Activated B cell treated with CpG ODN at 0.5 μM for 24 hours (primary cell): ENCODE data around the gene TRRAP. TPM values are rescaled to one million over a fixed set of nuclear protein-coding genes. Genes with fewer than 3 reads are reported as not detected.
A peak's percentile ranks its signal among the peaks of the same experiment; 100 is the strongest.

Source experiments
- ATAC-seq: fragments of 200-7000 bp; cut with Tn5 transposase; one replicate; pipeline ENCODE4 v1.10.0; 2021; ENCODE audit warnings: low read depth, mild to moderate bottlenecking, moderate library complexity
- CTCF ChIA-PET: fragments of 350-600 bp; sonication (Branson Sonifier 250); formaldehyde crosslinking; loops from one replicate; lab custom pipeline; 2021; ENCODE audit warnings: antibody characterized with exemption; lab: Charles Lee
- POLR2A ChIA-PET: fragments of 350-600 bp; sonication (Branson Sonifier 250); formaldehyde crosslinking; loops from one replicate; lab custom pipeline; 2021; ENCODE audit warnings: antibody characterized with exemption; lab: Charles Lee
- DNase-seq: peaks from one replicate; pipeline ENCODE4 v3.0.0; 2022
- H3K27ac Mint-ChIP-seq: one replicate; pipeline ENCODE4 v1.8.0; 2020; ENCODE audit warnings: mixed read lengths
- H3K27me3 Mint-ChIP-seq: one replicate; pipeline ENCODE4 v1.8.0; 2021; ENCODE audit warnings: mixed read lengths
- H3K36me3 Mint-ChIP-seq: one replicate; pipeline ENCODE4 v1.8.0; 2021; ENCODE audit warnings: low read depth, mixed read lengths
- H3K4me1 Mint-ChIP-seq: one replicate; pipeline ENCODE4 v1.8.0; 2021; ENCODE audit warnings: mixed read lengths
- H3K4me3 Mint-ChIP-seq: one replicate; pipeline ENCODE4 v1.8.0; 2020; ENCODE audit warnings: mild to moderate bottlenecking, mixed read lengths
- H3K9me3 Mint-ChIP-seq: one replicate; pipeline ENCODE4 v1.8.0; 2020; ENCODE audit warnings: mixed read lengths
- CTCF ChIP-seq: fragments of 200-600 bp; IDR thresholded peaks from one replicate; pipeline ENCODE4 v1.8.0; 2022; ENCODE audit warnings: antibody characterized with exemption, mild to moderate bottlenecking
- intact Hi-C: fragments of 100-400 bp; cut with micrococcal nuclease; formaldehyde crosslinking; loops from one replicate; pipeline ENCODE4 v1.15.1; 2024
- total RNA-seq: library from RNA; stranded (reverse); gene quantifications from 2 replicates; pipeline ENCODE4 v1.2.3, GENCODE V29; 2022

The TRRAP gene
- total RNA-seq, 1 donor from 2014 or later, result 77.9 TPM

DNA sequence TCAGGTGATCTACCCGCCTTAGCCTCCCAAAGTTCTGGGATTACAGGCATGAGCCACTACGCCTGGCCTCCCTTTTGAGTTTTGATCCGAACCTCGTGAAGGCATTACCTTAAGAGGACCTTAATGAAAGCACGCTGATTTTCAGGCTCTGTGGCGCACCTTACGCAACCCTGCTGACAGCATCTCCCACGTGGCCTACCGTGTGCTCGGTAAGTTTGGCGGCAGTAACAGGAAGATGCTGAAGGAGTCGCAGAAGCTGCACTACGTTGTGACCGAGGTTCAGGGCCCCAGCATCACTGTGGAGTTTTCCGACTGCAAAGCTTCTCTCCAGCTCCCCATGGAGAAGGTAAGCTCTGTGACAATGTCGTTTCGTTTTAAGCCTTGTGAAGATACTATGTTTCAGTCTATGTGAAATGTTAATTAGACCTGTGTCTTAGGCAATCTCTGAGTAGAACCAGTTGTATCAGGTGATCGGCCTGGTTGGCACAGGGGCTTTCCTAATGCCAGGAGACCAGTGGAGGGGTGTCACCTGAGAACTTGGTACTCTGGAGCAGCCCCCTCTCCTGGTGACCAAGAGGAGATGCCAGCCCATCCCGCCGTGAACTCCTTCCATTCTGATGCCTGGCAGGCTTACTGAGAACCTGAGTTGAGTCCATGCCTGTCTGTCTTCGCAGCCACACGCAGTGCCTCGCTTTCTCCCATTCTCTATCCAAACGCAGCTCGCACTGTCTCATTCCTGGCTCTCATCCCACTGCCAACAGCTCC, 43.5 kb downstream of the TRRAP start:
- H3K36me3 Mint-ChIP-seq, result peaks cover 93% of the 10 kb centered on the region
- intact Hi-C loops, result no loop called here
- H3K9me3 Mint-ChIP-seq, result no peaks in the 10 kb centered on the region
- H3K4me3 Mint-ChIP-seq, result no peak overlapping the region
- no peak for ATAC-seq
- no peaks in the 10 kb centered on the region for H3K27me3 Mint-ChIP-seq
- ChIA-PET POLR2A (no interaction called here), CTCF (no interaction called here)
- H3K27ac Mint-ChIP-seq, result no peak overlapping the region
- no peak for DNase-seq
- H3K4me1 Mint-ChIP-seq, result no peaks in the 10 kb centered on the region
- no peak for TF ChIP-seq CTCF

DNA sequence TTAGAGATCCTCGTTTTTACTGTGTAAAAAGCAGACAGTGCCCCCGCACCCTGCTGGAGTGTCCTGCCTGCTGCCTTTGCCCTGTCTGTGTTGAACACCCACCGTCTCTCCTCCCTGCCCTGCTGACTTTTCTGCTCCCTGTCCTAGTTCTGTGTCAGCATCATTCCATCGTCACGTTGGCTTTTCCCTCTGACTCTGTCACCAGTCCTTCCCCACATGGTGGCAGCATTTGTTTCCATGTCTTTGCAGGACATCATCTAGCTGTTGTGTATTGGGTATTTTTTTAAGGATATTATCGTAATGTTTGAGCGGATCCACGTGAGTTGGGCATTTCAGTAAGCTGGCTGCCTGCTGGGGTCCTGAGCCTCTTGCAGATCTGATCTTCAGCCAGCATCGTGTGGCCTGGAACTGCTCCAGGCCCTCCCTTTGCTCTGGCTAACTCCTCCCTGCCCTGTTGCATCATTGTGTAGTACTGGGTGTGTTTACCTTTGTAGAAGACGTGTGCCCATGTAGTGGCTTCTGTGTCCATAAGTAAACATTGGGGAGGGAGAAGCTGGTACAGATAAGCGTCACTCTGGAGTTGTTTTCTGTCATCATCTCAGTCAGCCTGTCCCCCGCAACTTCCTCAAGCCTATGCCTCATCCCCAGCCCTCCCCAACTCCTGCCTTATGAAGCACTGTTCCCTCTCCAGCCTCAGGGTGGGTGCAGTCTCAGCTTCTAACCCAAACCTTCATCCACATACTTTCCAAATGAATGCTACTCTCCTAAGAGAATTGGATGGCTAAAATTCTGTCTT, 44.3 kb downstream of the TRRAP start:
- intact Hi-C loops, result no loop called here
- Mint-ChIP-seq H3K4me1 (no peaks in the 10 kb centered on the region), H3K27ac (no peak overlapping the region), H3K9me3 (no peaks in the 10 kb centered on the region), H3K27me3 (no peaks in the 10 kb centered on the region), H3K4me3 (no peak overlapping the region), H3K36me3 (peaks cover 94% of the 10 kb centered on the region)
- ATAC-seq (no peak), DNase-seq (no peak)
- TF ChIP-seq CTCF, result no peak
- CTCF ChIA-PET, result no interaction called here
- POLR2A ChIA-PET, result no interaction called here

GRCh38 chr7:98923512-98923911, 45.2 kb downstream of the TRRAP start:
- Mint-ChIP-seq H3K9me3 (no peaks in the 10 kb centered on the region), H3K27ac (no peak overlapping the region)
- POLR2A ChIA-PET, result no interaction called here

DNA sequence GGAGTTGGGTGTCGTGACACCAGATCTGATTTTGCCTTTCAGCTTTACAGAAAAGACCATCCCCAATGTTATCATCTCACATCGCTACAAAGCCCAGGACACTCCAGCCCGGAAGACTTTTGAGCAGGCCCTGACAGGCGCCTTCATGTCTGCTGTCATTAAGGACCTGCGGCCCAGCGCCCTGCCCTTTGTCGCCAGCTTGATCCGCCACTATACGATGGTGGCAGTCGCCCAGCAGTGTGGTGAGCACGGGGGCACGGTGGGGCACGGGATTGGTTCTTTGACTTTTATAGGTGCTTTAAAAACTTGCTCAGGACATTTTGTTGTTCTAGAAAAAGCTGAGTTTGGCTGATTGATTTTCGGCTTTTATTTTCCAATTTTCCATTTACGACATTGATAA, 48.8 kb downstream of the TRRAP start:
- no peak for ATAC-seq
- ChIA-PET CTCF (no interaction called here), POLR2A (no interaction called here)
- DNase-seq, result no peak
- no peak overlapping the region for H3K4me3 Mint-ChIP-seq
- H3K4me1 Mint-ChIP-seq, result peaks cover 15% of the 10 kb centered on the region
- no peaks in the 10 kb centered on the region for H3K9me3 Mint-ChIP-seq
- H3K36me3 Mint-ChIP-seq, result peaks cover 84% of the 10 kb centered on the region
- TF ChIP-seq CTCF, result no peak
- no peak overlapping the region for H3K27ac Mint-ChIP-seq
- intact Hi-C loops, result no loop called here
- H3K27me3 Mint-ChIP-seq, result no peaks in the 10 kb centered on the region

More at GRCh38 chr7:98923512-98923911, 45.2 kb downstream of the TRRAP start:
- H3K27me3 Mint-ChIP-seq, result no peaks in the 10 kb centered on the region
- CTCF ChIA-PET, result no interaction called here
- TF ChIP-seq CTCF, result no peak
- no peaks in the 10 kb centered on the region for H3K4me1 Mint-ChIP-seq
- ATAC-seq (no peak), DNase-seq (no peak)
- H3K4me3 Mint-ChIP-seq, result no peak overlapping the region
- H3K36me3 Mint-ChIP-seq, result peaks cover 94% of the 10 kb centered on the region
- intact Hi-C loops, result no loop called here

GRCh38 chr7:98930464-98930863, 52.1 kb downstream of the TRRAP start:
- peak overlapping the region; percentile 75 for H3K27ac Mint-ChIP-seq
- H3K9me3 Mint-ChIP-seq, result no peaks in the 10 kb centered on the region
- peak overlapping the region; percentile 56 for H3K4me3 Mint-ChIP-seq
- no peaks in the 10 kb centered on the region for H3K27me3 Mint-ChIP-seq
- intact Hi-C loops, result loop anchor here (5.0 kb wide), 1 partner anchor 67 kb away; no protein-coding TSS in a partner anchor
- POLR2A ChIA-PET, result interaction anchor here (1.1 kb wide), 2 partner anchors 52 to 450 kb away, joined by 3 to 5 read pairs; partner anchors contain the start of gene TRRAP
- CTCF ChIA-PET, result no interaction called here
- TF ChIP-seq CTCF, result no peak
- H3K4me1 Mint-ChIP-seq, result peaks cover 15% of the 10 kb centered on the region
- ATAC-seq (peak; percentile 59), DNase-seq (no peak)
- peaks cover 81% of the 10 kb centered on the region for H3K36me3 Mint-ChIP-seq
